ENCODE measurements around the gene CACNB4.

The CACNB4 gene

GRCh38 chr2:151902829-151903228 lies 196.0 kb downstream of the CACNB4 start:
- Histone ChIP-seq H3K4me1 (peaks cover 0 to 34% (median 4%) of the 10 kb centered on the region in 4 donors), H3K4me3 (no peak overlapping the region), H3K27me3 (no peaks in the 10 kb centered on the region), H3K27ac (no peak overlapping the region), H3K9me3 (no peaks in the 10 kb centered on the region), H3K36me3 (no peaks in the 10 kb centered on the region)
- DNase-seq, result no peak
- intact Hi-C loops (cut with DNase I; ENCODE audit: low total_unique reads), result no loop called here
- no peak for TF ChIP-seq CTCF (IDR thresholded peaks at IDR 0.05)

GRCh38 chr2:151900331-151900730 lies 198.5 kb downstream of the CACNB4 start:
- DNase-seq, result no peak
- intact Hi-C loops (cut with DNase I; ENCODE audit: low total_unique reads), result no loop called here
- Histone ChIP-seq H3K9me3 (no peaks in the 10 kb centered on the region), H3K4me3 (no peak overlapping the region), H3K4me1 (peaks cover 0 to 15% (median 0%) of the 10 kb centered on the region in 4 donors), H3K27me3 (no peaks in the 10 kb centered on the region), H3K36me3 (no peaks in the 10 kb centered on the region), H3K27ac (no peak overlapping the region)
- TF ChIP-seq CTCF (IDR thresholded peaks at IDR 0.05), result no peak

DNA sequence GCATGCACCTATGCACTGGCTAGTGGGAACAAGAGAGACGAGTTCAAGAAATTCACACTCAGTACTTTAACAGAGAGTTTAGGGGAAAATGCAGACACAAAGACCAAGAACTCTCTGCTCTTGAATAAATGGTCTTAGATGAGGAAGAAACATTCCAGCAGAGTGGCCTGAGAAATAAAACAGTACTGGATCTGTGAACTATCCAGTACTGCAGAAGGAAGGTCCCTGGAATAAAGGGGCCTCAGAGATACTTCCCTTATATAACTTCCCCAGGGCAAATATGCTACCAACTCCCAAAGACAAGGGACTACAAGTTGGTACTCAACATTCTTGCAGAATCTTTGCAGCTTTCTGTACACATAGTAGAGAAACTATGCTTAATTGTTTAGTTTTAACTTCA lies 199.7 kb downstream of the CACNB4 start:
- Histone ChIP-seq H3K36me3 (no peaks in the 10 kb centered on the region), H3K27me3 (no peaks in the 10 kb centered on the region), H3K9me3 (peaks cover 0 to 4% (median 0%) of the 10 kb centered on the region in 3 donors), H3K27ac (no peak overlapping the region), H3K4me1 (peaks cover 0 to 5% (median 0%) of the 10 kb centered on the region in 4 donors), H3K4me3 (no peak overlapping the region)
- intact Hi-C loops (cut with DNase I; ENCODE audit: low total_unique reads), result no loop called here
- TF ChIP-seq CTCF (IDR thresholded peaks at IDR 0.05), result no peak
- DNase-seq, result no peak

DNA sequence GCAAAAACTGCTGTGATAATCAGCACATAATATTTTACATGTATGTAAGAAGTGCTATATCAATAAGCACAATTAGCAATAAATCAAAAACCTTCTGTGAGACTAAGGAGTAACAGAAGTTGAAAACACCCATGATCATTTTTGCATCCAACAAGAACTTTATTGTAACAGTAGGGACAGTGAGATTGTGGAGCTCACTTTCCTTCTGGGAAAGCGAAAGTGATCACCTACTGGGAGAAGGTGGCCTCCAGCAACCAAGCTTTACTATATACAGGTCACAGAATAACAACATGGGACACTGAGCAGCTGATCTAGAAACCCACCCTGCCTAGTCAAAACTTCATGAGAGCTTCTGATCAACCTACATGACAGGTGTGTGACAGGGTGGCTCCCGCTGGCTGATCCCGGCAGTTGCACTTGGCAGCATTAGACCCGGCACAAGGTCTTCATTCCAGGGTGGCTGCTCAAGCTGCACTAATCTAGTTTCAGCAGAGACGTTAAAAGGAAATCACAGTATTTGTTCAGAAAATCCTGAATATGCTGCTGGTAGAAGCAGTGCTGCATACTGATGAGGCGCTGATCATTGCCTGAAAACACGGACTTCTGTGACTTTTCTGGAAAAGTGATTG lies 207.2 kb downstream of the CACNB4 start:
- H3K27me3 ChIP-seq, result no peaks in the 10 kb centered on the region
- DNase-seq, result no peak
- H3K4me3 ChIP-seq, result peak overlapping the region; percentile 26 to 35
- peaks cover 0 to 4% (median 0%) of the 10 kb centered on the region in 3 donors for H3K9me3 ChIP-seq
- H3K4me1 ChIP-seq, result peaks cover 0 to 21% (median 0%) of the 10 kb centered on the region in 4 donors
- H3K36me3 ChIP-seq, result no peaks in the 10 kb centered on the region
- intact Hi-C loops (cut with DNase I; ENCODE audit: low total_unique reads), result no loop called here
- peak overlapping the region in 1 of 2 donors; percentile 0 for H3K27ac ChIP-seq
- TF ChIP-seq CTCF (IDR thresholded peaks at IDR 0.05), result no peak

DNA sequence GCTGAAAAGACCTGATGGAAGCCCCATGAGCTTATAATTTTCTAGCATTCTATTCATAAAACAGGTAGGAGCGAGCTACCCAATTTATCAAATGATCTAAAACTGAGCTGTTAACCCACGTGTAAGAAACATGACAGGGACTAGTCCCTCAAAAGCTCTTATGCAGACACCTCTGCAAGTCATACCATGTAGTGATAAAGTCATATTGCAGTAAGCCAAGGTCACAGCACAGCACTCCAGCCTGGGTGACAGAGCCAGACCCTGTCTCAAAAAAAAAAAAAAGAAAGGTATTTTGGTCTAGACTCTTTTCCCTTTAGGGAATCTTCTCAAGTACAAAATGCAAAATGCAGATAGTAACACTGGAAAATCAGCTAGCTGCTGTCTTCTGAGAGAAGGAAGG lies 211.7 kb downstream of the CACNB4 start:
- no peaks in the 10 kb centered on the region for H3K27me3 ChIP-seq
- intact Hi-C loops (cut with DNase I; ENCODE audit: low total_unique reads), result no loop called here
- no peaks in the 10 kb centered on the region for H3K36me3 ChIP-seq
- H3K4me1 ChIP-seq, result peaks cover 0 to 18% (median 0%) of the 10 kb centered on the region in 4 donors
- no peaks in the 10 kb centered on the region for H3K9me3 ChIP-seq
- no peak overlapping the region for H3K4me3 ChIP-seq
- TF ChIP-seq CTCF (IDR thresholded peaks at IDR 0.05), result no peak
- H3K27ac ChIP-seq, result no peak overlapping the region
- no peak for DNase-seq

Data from tibial artery (tissue), 4 donors.